GM18526 (cell line): ENCODE measurements around the gene SELP.

Source experiments
- POLR2A ChIP-seq: IDR thresholded peaks from 3 replicates; pipeline ENCODE4 v1.6.1; 2011; ENCODE audit not compliant: insufficient read length; ENCODE audit errors: extremely low read depth

SELP gene

DNA sequence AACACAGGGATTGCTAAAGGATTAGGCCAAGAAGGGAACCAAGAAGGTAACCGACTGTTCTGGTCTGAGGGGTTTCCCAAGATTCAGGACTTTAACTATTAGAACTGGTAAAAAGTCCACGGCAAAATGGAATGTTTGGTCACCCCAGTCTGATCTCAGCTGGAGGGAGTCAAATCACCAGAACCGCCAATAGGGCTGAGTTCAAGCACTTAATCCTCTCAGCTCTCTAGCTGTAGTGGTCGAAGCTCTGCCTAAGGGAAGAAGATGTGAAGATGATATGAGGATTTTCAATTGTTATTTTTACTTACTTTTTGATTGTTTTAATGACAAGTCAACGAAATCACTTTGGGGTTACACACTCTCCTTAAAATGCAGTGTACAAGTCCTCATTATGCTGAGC lies 72.8 kb downstream of the SELP start:
- TF ChIP-seq POLR2A = no peak

- TF ChIP-seq POLR2A = no peak
Measured at GRCh38 chr1:169550294-169550693, 79.6 kb downstream of the SELP start.

GRCh38 chr1:169548282-169548681 lies 81.6 kb downstream of the SELP start:
- TF ChIP-seq POLR2A = no peak

DNA sequence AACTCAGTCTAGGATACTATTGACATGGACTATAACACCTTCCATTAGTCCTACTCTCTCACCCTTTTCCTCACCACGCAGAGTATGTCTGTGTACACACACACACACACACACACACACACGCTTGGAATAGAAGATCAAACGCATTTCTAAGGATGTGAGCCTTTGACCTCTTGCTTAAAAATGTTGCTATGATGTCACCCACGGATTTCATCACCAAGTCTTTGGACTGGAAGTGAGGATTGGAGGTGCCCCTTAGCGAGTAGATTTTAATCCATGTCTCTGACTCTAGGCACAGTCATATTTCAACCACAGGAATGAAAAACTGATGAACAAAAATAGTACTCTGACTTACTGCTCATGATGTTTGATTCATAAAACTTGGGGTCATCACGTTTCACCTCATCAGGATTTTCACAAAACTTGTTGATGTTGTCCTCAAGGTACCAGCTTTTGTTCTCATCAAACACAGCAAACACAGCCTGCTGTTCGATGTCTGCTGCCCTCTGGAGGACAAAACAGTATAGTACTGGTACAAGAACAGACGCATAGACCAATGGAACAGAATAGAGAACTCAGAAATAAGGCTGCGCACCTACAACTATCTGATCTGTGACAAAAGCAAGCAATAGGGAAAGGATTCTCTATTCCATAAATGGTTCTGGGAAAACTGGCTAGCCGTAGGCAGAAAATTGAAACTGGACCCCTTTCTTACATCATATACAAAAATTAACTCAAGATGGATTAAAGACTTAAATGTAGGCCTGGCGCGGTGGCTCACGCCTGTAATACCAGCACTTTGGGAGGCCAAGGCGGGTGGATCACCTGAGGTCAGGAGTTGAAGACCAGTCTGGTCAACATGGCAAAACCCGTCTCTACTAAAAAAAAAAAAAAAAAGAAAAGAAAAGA lies 83.6 kb downstream of the SELP start:
- no peak for TF ChIP-seq POLR2A

- TF ChIP-seq POLR2A = no peak
Measured at GRCh38 chr1:169545472-169545871, 84.5 kb downstream of the SELP start.

GRCh38 chr1:169538998-169539871 lies 90.7 kb downstream of the SELP start:
- TF ChIP-seq POLR2A = no peak
